Glomerular endothelial cell (primary cell): ENCODE data around the gene HERC2. TPM values are rescaled to one million over a fixed set of nuclear protein-coding genes. Genes with fewer than 3 reads are reported as not detected.

Experiments used
- DNase-seq: peaks from one replicate; pipeline ENCODE4 v3.0.0-alpha.2; 2011; ENCODE audit warnings: low read depth, low spot score; ENCODE audit errors: extremely low read depth
- total RNA-seq: library from RNA; depleted of rRNA; stranded (reverse); fragments of >200 nt; gene quantifications from 2 replicates; pipeline ENCODE4 v1.2.3, GENCODE V29; 2015

The HERC2 gene
- total RNA-seq, 1 donor from 2014 or later, result 68.9 TPM

GRCh38 chr15:28114721-28115622, 207.0 kb downstream of the HERC2 start:
- no peak for DNase-seq

- no peak for DNase-seq
Measured at GRCh38 chr15:28114114-28114455, 207.9 kb downstream of the HERC2 start.

GRCh38 chr15:28113394-28114113, 208.4 kb downstream of the HERC2 start:
- DNase-seq, result no peak

GRCh38 chr15:28112962-28113361, 209.0 kb downstream of the HERC2 start:
- no peak for DNase-seq

- no peak for DNase-seq
Measured at GRCh38 chr15:28112101-28112760, 209.7 kb downstream of the HERC2 start.

- no peak for DNase-seq
Measured at GRCh38 chr15:28111543-28111942, 210.4 kb downstream of the HERC2 start.

GRCh38 chr15:28110481-28110881, 211.5 kb downstream of the HERC2 start:
- no peak for DNase-seq

GRCh38 chr15:28109626-28110455, 212.1 kb downstream of the HERC2 start:
- no peak for DNase-seq

GRCh38 chr15:28107904-28108275, 214.1 kb downstream of the HERC2 start:
- no peak for DNase-seq

- DNase-seq, result no peak
Measured at GRCh38 chr15:28107111-28107903, 214.7 kb downstream of the HERC2 start.

- DNase-seq, result no peak
Measured at GRCh38 chr15:28106294-28107110, 215.5 kb downstream of the HERC2 start.

- no peak for DNase-seq
Measured at GRCh38 chr15:28105793-28106192, 216.2 kb downstream of the HERC2 start.

GRCh38 chr15:28105224-28105791, 216.7 kb downstream of the HERC2 start:
- DNase-seq, result no peak

- no peak for DNase-seq
Measured at GRCh38 chr15:28104326-28104725, 217.7 kb downstream of the HERC2 start.

GRCh38 chr15:28103831-28104230, 218.1 kb downstream of the HERC2 start:
- DNase-seq, result no peak

GRCh38 chr15:28101983-28102441, 220.0 kb downstream of the HERC2 start:
- no peak for DNase-seq

GRCh38 chr15:28101201-28101600, 220.8 kb downstream of the HERC2 start:
- DNase-seq, result no peak

- DNase-seq, result no peak
Measured at GRCh38 chr15:28100516-28101195, 221.3 kb downstream of the HERC2 start.
